NCI-H2227 treated with DMSO at 0.1 percent for 48 hours (cell line): Measurements from ENCODE around the gene RPRM.
"Not testable (repeated sequence)": the region's sequence is repeated elsewhere in the genome, so short reads cannot be mapped to it uniquely, and the experiment has no call there.

Source experiments
- DNase-seq: peaks from one replicate; lab custom pipeline; 2025; lab: John Stamatoyannopoulos, UW

RPRM gene

DNA sequence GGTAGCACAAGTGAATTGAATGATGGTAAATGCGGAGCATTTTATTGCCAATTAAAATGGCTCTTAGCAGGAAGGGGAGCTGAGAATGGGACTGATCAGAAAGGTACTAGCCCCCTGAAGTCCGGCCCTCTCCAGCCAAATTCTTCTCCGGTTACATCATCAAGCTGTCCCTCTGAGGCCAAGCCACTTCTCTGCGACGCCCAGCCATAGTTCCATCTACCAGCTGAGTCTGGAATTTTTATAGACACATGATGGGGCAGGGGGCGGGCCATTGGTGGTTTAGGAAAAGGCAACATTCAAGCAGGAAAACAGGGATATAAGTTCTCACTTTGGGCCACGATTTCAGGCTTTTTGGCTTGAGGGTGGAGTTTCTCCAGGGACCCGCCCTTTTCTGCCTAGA, 22.7 kb downstream of the RPRM start:
- no peak for DNase-seq

- DNase-seq, result no peak
These were observed 23.2 kb downstream of the RPRM start for GRCh38 chr2:153455403-153455802.

DNA sequence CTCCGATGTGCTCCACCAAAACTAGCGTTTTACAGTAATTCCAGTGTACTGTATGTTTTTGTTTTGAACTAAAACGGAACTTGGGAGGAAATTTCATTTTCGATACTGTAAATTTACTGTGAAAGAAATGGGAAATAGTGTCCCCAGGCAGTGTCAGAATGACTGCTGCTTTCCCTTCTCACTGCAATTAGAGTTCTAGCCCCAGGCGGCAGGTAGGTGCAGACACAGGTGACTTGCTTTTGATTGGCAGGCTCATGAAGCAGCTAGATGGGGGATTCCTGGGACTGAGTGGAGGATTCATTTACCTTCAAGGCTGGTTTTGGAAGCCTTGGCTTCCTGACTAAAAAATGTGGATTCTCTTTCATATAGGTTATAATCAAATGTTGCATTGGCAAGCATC, 27.0 kb downstream of the RPRM start:
- no peak for DNase-seq

DNA sequence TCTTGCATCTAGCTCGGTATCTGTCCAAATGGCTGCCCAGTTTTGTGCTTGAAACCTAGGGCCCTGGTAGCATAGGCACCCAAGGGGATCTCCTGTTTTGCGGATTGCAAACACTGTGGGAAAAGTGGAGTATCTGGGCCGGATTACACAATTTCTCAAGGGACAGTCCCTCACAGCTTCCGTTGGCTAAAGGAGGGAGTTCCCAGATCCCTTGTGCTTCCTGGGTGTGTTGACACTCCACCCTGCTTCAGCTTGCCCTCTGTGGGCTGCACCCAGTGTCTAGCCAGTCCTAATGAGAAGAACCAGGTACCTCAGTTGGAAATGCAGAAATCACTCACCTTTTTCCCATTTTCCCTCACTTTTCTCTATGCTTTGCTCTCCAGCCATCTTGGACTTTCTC, 35.5 kb downstream of the RPRM start:
- no peak for DNase-seq

DNA sequence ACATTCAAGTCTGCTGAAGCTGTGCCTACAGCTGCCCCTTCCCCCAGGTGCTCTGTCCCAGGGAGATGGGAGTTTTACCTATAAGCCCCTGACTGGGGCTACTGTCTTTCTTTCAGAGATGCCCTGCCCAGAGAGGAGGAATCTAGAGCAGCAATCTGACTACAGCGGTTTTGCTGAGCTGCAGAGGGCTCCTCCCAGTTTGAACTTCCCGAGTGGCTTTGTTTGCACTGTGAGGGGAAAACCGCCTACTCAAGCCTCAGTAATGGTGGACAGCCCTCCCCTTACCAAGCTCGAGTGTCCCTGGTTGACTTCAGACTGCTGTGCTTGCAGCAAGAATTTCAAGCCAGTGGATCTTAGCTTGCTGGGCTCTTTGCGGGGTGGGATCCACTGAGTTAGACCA, 35.9 kb downstream of the RPRM start:
- not testable (repeated sequence) for DNase-seq

GRCh38 chr2:153440090-153440489, 38.5 kb downstream of the RPRM start:
- not testable (repeated sequence) for DNase-seq

DNA sequence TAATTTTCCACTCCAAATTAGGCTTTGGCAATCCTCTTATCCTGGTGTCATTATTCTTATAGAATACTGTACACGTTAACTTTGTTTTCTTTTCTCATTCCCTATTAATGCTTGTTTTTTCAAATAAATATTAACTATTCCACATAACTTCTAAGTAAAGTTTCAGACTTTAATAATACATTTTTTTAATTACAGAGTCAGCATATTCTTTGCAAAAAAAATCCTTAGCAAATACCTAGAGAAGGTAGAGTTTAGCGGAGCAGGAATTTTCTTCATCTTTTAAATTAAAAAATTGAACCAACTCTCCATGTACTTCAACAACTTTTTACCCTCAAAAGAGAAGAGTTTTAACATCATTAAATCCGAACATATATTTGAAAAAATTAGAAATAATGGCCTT, 45.2 kb downstream of the RPRM start:
- DNase-seq, result no peak

- no peak for DNase-seq
These were observed 46.2 kb downstream of the RPRM start for GRCh38 chr2:153432381-153432780.

DNA sequence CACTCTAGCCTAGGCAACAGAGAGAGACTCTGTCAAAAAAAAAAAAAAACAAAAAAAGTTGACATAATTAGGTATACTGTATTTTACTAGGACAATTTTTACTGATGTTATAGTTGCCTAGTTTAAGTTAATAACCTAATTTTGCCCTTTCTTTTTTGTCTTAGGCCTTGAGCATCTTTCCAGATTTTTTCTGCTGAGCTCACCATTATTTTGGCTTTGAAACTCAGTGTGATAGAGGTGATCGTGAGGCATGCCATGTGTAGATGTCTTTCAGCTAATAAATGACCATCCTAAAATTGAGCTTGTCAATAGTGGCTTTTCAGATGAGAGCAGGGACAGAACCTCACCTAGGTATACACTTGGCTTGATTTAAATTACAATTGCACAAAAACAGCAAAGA, 47.4 kb downstream of the RPRM start:
- DNase-seq, result no peak
